Jurkat, Clone E6-1 (cell line): ENCODE measurements around the gene CIAO3.
A peak's percentile ranks its signal among the peaks of the same experiment; 100 is the strongest.
"Not testable (repeated sequence)": the region's sequence is repeated elsewhere in the genome, so short reads cannot be mapped to it uniquely, and the experiment has no call there.

Source experiments
- DNase-seq: peaks from one replicate; pipeline ENCODE4 v3.0.0-alpha.2; 2011; ENCODE audit warnings: low read depth, low spot score
- H3K4me3 ChIP-seq: 2 replicates; pipeline ENCODE4 v1.5.1; 2011; ENCODE audit warnings: mild to moderate bottlenecking, low read length, control low read depth, moderate library complexity

CIAO3 gene

DNA sequence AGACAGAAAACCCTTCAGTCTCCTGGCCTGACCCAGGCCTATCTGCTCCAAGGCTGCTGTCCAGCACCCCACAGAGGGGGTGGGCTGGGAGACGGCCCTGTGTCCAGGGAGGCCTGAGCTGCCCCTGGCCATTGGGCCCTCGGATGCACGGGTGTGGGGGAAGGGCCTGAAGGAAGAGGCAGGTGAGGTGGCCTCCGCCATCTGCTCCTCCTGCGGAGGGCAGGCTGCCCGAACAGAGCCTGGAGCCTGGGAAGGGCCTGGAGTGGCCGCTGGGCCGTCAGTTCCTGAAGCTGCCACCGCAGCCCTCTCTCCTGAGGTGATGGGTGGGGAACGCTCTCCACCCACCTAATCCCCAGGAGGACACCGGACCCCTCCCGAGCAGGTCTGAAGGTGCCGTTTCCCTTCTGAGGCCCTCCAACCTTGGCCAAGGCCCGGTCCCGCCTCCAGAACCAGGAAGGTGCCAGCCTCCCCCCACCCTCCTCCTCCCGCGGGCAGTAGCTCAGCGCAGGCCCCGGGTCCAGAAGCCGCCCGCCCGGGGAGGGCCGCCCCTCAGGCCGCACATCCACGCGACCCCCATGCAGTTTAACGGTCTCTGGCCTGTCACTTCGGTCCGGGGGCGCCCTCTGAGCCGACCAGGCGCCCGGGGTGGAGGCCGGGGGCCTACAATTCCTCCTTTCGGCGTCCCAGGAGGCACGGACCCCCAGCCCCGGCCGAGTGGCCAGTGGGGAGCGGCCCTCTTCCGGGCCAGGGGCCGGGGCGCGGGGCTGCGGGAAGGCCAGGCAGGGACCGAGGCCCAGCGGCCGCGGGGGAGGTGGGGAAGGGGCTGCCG is 36.0 kb downstream of the CIAO3 start:
- no peak overlapping the region for H3K4me3 ChIP-seq
- no peak for DNase-seq

DNA sequence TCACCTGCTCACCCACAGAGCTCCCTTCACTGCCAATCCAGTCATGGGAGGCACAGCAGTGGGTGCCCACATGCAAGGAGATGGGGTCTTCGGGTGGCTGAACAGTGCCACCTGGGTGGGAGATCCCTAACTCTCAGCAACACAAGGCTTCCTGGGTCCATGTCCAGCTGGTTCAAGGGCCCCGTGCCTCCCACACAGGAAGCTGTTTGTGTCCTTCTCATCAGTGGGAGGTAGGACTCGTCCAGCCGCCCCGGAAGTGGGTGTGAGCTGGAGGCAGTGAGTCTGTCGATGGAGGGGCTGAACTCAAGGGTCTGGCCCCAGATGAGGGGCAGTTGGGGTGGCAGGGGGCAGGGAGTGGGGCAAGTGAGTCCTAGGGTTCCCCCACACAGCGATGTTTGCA is 36.8 kb downstream of the CIAO3 start:
- H3K4me3 ChIP-seq, result no peak overlapping the region
- no peak for DNase-seq

DNA sequence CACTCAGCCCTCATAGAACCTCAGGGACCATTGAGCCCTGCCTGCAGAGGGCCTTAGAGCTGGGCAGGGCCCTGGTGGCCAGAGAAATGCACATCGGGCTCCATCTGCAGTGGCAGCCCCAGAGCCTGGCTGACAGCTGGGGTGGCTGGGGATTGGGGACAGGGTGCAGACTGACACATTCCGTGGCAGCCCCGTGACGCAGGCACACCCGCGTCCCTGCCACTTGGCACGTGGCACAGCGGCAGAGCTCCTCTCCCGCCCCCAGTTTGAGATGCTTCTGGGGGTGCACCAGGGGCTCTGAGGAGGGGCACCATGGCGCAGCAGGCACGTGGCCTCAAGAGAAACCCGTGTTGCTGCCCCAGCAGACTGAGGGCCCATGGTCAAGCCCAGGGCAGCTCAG is 37.4 kb downstream of the CIAO3 start:
- no peak overlapping the region for H3K4me3 ChIP-seq
- DNase-seq, result no peak

DNA sequence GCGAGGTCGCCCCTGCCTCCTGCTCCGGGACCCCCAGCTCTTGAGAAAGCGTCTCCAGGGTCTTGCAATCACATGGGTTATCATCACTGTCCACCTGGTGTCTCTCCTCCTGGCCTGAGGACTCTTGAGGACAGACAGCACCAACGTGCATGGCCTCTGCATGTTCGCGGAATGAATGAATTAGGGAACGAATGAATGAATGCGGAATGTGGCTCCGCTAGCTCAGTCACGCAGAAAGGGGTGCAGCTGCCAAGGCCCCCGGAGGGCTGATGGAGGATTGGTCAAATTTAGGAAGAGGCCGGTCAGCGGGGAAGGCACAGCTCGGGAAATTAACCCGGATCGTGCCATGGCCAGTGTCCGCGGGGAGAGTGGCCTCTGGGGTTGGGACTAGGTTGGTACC is 38.5 kb downstream of the CIAO3 start:
- DNase-seq, result no peak
- no peak overlapping the region for H3K4me3 ChIP-seq

DNA sequence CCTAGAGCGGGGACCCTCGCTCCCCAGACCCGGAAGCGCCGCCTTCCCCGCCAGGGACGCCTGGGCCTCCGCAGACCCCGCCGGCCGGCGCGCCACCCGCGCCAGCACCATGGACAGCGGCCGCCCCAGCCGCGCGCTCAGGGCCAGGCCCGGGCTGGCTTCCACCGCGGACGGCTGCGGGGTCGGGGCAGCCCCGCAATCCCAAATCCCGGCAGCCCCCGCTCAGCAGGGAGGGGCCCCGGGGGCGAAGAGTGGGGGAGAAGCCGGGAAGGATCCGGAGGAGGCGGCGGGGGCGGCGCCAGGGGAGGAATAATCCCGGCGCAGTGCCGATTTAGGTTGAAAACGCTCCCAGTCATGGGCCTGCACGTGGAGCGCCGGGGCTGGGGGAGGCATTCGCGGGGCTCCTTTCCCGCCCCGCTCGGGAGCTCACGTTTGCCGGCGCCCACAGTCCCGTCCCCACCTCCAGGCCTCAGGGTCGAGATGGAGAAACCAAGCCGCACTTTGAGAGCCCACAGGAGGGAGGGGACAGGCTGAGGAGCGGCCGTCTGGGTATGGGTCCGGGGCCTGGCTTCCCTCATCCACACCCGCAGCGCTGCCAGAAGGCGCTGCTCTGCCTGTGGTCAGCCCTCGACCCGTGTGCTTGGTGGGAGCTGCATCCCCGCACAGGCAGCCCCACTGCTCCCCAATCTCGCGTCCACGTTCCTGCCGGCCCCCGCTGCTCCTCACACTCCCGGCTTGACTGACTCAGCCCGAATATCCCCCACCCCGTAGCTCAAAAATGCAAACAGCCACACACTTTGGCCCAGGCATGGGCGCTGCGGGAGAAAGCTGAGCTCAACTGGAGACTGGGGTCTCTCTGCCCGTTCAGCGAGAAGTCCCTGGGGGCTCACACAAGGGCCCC is 39.9 kb downstream of the CIAO3 start:
- no peak overlapping the region for H3K4me3 ChIP-seq
- DNase-seq, result no peak

DNA sequence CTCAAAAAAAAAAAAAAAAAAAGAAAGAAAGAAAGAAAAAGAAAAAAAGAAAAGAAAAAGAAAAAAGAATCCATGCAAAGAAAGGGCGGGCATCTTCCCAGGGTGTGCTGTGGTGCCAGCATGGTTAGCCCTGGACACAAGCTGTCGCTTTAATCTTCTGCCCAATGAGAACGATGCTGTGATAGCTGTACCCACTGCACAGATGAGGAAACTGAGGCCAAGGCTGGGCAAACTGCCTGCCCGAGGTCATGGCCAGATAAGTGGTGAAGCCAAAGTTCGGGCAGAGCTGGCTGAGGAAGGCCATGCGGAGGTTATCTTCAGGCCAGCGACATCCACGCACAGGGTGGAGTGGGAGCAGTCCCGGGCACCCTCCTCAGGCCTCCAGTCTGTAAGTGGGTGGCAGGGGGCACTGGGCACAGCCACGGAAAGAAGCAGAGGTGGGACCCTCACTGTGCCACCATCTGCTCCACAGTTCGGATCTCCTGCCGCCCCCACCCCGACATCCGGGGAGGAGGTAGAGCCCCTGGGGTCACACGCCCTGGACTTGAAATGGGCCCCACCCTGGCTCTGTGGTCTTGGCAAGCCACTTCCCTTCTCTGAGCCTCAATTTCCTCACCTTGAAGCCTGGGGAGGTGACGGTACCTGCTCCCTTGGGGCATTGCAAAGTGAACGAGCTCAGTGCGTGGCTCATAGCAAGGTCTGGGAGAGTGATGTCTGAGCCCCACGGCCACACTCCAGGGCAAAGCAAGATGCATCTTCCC is 41.7 kb downstream of the CIAO3 start:
- no peak overlapping the region for H3K4me3 ChIP-seq
- DNase-seq, result no peak

DNA sequence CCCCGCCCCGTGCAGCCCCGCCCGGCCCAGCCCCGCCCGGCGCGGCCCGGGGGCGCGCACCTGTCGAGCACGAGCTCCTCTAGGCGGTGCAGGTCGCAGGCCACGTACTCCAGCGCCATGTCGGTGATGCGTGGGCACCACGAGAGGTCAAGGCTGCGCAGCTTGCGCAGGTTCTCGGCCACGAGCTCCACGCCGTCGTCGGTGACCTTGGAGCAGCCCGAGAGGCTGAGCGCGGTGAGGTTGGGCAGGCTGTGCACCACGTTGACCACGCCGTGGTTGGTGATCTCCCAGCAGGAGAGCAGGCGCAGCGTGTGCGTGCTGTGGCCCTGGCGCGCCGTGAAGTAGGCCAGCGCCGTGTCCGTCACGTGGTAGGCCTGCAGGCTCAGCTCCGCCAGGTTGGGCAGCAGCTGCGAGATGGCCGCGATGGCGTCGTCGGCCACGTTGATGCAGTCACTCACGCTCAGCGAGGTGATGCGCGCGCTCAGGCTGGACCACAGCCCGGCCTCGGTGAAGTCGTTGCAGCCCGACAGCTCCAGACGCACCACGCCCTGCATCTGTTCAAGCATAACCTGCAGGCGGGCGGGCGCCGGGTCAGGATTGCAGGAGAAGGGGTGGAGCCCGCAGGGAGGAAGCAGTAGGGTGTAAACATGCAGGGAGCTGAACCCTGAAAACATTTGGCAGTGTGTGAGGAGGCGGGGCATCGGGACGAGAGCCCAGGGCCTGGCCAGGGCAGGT is 45.3 kb downstream of the CIAO3 start:
- DNase-seq, result peak; percentile 28
- H3K4me3 ChIP-seq, result peak overlapping the region; percentile 63

DNA sequence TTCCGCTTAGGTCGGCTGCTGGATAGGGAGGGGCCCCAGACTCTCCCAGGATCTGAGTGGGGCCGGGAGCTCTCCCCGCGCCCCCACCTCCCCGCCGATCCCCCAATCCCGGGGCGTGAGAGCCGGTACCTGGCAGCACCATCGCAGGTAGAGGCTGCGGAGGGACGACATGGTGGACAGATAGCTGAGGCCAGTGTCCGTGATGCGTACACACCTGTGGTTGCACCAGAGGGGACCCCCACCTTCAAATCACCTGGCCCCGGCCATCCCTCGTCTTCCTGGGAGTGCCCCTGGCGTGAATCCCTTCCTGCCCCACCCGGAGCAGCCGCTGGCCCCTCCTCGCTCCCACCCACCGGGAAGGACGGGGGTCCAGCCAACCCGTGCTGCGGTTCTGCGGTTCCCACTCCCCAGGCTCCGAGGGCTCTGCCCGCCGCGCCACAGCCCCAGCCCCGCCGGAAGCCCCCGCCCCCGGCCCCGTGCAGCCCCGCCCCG is 45.9 kb downstream of the CIAO3 start:
- H3K4me3 ChIP-seq, result peak overlapping the region; percentile 63
- DNase-seq, result no peak

DNA sequence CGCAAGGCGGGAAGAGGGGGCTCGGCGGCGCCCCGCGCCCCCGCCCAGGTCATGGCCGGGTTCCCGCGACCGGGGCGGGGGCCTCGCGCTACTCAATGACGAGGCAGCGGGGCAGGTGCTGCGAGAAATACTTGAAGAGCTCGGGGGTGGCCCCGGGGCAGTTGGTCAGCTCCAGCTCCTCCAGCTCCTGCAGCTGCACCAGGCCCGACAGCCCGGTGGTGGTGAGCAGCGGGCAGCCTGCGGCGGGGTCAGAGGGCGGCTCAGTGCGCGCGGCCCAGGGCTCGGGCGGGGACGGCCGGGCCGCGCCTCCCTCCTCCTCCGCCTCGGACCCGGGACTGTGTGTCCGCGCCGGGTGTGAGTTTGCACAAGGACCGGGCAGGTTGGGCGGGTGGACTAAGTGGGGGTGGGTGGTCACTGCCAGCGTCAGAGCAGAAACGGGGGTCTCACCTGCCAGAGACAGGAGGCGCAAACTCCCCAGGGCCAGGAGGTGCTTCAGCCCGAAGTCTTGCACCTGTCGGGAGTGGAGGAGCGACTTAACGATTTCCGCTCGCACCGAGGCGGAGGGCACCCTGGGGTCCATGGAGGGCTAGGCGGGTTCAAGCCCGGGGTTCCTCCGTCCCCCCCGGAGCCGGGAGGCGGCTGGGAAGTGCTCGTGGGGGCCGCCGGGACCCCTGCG is 46.5 kb downstream of the CIAO3 start:
- DNase-seq, result no peak

DNA sequence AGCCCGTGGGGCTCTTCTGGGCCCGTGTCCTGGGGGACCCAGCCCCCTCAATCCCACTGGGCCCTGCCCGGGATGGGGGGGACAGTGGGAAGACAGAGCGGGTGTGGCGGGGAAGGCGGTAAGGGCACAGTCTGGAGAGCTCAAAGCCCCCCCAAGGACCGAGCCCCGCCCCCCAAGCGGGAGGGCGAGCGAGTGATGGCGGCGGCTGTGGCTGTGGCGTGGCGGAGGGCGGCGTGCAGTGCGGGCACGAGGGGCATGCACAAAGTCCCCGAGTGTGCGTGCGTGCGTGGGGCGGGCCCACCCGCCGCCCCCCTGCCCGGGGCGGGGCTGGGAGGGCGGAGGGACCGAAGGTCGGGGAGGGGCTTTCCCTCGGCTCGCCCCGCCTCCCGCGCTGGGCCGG is 47.0 kb downstream of the CIAO3 start:
- DNase-seq, result no peak
- no peak overlapping the region for H3K4me3 ChIP-seq

More for the DNA sequence above, 46.5 kb downstream of the CIAO3 start:
- peak overlapping the region; percentile 63 for H3K4me3 ChIP-seq

DNA sequence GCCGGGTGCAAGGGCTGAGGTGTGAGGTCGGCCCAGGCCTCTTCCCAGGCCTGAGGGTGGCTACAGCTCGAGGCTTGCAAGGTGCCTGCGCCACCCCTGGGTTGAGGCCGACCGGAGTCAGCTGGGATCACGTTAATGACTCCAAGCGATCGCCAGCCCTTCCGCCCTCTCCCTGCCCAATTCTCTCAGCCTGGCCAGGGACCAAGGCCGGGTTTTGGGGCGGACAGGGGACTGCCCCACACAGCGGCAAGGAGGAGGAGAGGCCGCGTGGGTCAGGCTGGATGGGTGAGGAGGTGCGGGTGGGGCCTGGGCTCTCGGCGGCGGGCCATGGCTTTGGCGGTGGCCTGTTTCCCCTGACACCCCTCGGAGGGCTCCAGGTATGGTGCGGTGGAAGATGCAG is 47.4 kb downstream of the CIAO3 start:
- no peak overlapping the region for H3K4me3 ChIP-seq
- no peak for DNase-seq

DNA sequence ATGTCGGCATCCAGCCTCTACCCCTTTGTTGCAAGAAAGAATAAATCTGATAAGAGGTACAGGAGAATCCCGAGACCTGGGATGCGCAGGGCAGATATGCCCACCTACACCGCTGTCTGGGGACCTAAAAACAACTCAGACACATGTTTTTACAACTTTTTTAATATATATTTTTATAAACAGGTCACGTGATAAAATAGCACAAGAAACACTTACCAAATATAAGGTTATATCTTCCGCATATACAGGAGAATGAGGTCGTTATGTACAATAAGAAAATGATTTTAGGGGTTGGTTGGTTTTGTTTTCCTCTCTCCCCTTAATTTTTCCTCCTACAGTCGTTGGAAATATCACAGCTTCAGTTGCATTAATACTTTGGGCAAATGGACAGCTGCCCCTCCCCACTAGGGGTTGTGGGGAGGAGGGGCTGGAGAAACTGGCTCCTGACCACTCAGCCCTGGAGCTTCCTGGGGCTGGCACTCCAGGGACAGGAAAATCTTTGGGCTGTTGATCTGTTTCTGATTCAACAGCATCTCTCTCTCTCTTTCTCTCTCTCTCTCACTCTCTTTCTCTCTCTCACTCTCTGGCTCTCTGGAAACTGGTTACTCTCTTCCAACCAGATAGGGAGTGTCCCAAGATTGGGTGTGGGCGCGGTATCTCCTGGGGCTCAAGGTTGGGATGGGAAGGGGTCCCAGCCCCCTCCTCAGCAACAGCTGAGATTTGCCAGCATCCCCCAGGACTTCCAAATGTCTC is 48.3 kb downstream of the CIAO3 start:
- H3K4me3 ChIP-seq, result no peak overlapping the region
- no peak for DNase-seq

DNA sequence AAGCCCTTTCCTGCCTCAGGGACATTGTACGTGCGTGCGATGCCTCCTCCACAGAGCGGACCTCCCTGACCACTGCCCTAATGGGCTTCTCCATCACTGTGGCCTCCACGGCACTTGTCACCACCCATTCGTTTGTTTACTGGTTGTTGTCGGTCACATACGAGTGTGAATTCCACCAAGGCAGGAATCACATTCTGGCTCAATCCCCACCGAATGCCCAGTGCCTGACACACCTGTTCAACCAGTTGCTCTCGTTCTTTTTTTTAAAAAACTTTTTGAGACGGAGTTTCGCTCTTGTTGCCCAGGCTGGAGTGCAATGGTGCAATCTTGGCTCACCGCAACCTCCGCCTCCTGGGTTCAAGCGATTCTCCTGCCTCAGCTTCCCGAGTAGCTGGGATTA is 49.6 kb downstream of the CIAO3 start:
- not testable (repeated sequence) for H3K4me3 ChIP-seq

DNA sequence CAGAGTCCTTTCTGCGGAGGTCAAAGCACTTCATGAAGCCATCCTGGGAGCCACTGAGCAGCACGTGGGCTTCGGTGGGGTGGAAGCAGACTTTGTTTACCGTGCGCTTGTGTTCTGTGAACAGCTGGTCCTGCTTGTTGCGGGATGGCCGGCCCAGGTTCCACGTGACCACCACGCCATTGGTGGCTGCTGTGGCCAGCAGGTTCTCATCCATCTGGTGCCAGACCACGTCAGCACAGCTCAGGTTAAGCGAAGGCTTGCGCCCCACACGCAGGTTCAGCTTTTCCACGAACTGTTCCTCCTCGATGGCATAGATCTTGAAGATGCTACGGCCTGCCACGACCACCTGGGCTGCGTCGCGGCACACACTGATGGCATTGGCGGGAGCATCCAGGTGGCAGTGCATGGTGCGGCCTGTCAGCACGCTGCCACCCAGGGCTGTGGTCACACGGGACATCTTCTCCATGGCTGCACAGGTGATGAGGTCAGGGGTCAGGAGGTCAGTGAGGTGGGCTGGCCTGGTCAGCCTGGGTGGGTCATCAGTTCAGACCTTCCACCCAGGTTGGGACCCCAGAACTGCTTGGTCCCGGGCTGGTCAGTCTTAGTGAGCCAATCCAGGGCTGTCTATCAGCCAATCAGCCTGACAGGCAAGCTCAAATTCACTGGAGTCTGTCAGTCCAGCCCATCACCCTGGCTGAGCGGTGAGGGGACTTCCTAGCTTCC is 51.5 kb downstream of the CIAO3 start:
- DNase-seq, result no peak
- H3K4me3 ChIP-seq, result peak overlapping the region; percentile 91

More for the DNA sequence above, 49.6 kb downstream of the CIAO3 start:
- DNase-seq, result not testable (repeated sequence)

DNA sequence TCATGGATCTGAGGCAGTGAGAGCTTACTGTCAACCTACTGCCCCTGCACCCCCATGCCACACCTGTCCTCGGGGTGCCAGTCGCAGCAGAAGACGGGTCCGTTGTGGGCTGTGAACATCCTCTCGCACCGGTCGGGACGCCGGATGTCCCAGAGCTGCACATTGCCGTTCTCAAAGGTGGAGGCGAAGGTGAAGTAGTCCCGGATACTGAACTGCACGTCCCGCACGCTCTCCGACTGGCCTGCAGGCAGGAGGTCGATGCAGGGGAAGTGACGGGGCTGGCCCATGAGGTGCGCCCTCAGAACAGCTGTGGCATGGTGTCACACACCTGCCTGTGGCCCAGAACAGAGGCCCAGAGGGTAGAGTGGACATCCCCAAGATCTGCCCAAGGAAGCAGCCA is 53.3 kb downstream of the CIAO3 start:
- H3K4me3 ChIP-seq, result no peak overlapping the region
- no peak for DNase-seq

DNA sequence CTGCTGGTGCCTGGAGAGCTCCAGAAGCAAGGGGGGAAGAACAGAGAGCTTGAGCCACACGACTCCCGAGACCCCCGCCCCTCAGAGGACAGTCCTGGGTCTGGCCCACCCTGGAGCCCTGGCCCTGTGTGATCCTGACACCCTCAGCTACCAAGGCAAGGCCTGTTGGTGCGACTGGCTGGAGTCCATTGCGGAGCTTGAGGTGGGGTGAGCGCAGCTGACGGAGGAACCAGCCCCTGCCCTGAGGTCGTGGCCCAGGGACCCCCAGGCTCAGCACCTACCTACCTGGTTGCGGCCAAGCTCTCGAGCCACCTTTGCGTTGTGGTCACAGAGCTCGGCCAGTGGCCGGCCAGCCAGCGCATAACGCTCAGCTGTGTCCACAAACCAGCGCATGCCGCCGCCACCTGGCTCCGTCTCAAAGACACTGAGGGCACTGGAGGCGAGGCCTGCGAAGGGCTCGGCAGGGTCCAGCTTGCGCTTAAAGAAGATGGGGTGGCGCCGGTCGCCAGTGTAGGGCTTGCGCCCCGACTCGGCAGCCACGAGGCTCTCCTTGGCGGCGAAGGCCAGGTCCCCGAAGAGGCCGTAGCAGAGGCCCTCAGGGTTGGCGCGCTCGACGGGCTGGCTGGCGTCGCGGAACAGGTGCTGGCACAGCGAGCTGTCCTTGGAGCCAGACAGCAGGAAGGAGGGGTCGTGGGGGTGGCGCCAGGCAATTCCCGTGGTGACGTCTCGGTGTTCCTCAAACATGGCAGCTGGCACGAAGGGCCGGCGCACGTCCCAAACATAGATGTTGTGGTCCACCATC is 54.1 kb downstream of the CIAO3 start:
- no peak for DNase-seq

More for the DNA sequence above, 54.1 kb downstream of the CIAO3 start:
- H3K4me3 ChIP-seq, result no peak overlapping the region
